GM19238 (cell line): ENCODE data around the gene PPP2R3C.
"Not testable (repeated sequence)": the region's sequence is repeated elsewhere in the genome, so short reads cannot be mapped to it uniquely, and the experiment has no call there.

Experiments
- DNase-seq: peaks from one replicate; pipeline ENCODE4 v3.0.0; 2011; ENCODE audit warnings: low spot score; ENCODE audit not compliant: insufficient read length

The PPP2R3C gene

DNA sequence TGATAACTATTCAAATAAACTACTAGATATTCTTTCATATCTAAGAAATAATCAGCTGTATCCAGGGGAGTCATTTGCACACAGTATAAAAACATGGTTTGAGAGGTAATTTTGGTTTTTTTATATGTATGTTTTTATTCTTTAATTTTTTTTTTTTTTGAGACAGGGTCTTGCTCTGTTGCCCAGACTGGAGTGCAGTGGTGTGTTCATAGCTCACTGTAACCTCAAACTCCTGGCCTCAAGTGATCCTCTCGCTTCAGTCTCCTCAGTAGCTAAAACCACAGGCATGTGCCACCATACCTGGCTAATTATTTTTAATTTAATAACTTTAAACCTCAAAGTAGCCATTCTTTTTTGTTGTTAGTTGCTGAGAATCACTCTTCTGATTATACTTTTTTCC, 2.3 kb upstream of the PPP2R3C start:
- DNase-seq: no peak

GRCh38 chr14:35123388-35123703, 1.6 kb upstream of the PPP2R3C start:
- no peak for DNase-seq

DNA sequence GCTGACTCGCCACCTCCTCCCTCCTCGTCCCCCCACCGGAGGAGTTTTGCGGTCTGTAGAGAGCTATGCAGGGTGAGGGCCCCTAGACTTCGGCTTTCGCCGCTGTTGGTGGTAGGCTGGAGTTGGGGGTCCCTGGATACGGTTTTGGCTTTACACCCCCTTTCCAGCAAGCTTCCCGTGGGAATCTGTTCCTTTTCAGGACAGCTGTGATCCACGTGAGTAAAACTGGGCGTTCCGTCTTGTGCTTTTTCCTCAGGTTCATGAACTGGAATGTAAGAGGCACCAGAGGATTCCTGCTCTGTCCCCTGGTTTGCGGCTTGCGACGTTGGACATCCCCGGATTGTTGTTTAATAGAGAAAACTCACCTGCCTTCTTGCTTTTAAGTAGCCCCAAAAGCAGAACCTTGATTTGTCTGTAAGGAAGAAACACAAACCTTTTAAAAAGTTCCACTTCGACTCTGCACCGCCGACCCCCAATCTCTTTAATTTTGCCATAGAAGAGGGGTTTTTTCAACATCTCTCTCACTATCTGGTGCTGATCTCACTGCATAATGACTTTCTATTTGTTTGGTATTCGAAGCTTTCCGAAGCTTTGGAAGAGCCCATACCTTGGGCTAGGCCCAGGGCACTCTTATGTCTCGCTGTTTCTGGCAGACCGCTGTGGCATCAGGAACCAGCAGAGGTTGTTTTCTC, 1.1 kb upstream of the PPP2R3C start:
- no peak for DNase-seq

DNA sequence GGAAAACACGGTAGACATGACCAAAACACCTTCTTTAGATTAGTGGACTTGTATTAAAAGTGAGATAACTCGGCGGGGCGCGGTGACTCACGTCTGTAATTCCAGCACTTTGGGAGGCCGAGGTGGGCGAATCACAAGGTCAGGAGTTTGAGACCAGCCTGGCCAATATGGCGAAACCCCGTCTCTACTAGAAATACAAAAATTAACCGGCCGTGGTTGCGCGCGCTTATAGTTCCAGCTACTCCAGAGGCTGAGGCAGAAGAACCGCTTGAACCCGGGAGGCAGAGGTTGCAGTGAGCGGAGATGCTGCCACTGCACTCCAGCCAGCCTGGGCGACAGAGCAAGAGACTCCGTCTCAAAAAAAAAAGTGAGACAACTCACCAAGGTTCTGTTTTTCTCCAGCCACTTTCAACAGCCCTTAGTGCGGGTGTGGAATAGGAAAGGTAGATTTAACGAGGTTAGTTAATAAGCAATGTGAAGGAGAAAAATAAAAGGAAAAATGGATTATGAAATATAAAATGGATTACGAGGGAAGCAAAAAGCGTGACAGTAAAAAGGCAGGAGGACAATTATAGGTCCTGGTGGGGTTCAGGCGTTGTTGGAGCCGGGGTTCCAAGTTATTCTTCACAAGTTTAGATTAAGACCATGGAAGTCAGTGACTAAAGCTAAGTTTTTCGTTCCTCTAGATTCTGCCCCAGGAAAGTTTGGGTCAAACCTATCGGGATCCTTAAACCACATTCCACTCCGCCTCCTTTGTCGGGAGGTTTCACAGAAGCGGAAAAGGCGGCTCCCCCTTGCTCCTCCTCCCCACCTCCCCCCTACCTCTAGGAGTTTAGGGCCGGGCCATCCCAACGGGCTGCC, 534 bp downstream of the PPP2R3C start:
- no peak for DNase-seq

DNA sequence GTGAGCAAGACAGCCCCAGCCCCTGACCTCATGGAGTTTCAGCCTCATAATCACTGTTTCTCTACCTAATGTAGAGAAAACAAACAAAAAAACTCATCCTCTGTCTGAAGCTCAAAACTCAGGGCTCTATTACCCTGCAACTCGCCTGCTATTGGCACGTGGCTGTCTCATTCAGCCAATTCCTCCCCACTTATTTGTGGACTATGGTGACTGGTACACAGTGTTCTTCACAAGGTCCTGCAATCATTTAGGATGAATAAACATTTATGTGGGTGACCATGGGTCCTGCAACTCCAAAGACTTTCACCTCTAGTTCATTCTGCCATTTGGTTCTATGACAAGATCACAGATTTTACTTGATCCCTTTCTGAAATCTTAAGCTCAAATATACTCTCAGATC, 4.7 kb downstream of the PPP2R3C start:
- no peak for DNase-seq

DNA sequence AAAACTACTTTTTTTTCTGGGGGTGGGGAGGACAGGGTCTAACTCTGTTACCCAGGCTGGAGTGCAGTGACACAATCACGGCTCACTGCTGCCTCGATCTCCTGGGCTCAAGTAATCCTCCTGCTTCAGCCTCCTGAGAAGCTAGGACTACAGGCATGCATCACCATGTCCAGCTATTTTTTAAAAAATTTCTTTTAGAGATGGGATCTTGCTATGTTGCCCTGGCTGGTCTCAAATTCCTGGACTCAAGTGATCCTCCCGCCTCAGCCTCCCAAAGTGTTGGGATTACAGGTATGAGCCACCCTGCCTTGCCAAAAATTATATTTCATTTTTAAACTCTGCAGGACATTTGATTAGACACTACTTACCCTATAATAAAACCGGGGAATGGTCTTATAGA, 5.5 kb downstream of the PPP2R3C start:
- no peak for DNase-seq

GRCh38 chr14:35114036-35114435, 7.8 kb downstream of the PPP2R3C start:
- no peak for DNase-seq

DNA sequence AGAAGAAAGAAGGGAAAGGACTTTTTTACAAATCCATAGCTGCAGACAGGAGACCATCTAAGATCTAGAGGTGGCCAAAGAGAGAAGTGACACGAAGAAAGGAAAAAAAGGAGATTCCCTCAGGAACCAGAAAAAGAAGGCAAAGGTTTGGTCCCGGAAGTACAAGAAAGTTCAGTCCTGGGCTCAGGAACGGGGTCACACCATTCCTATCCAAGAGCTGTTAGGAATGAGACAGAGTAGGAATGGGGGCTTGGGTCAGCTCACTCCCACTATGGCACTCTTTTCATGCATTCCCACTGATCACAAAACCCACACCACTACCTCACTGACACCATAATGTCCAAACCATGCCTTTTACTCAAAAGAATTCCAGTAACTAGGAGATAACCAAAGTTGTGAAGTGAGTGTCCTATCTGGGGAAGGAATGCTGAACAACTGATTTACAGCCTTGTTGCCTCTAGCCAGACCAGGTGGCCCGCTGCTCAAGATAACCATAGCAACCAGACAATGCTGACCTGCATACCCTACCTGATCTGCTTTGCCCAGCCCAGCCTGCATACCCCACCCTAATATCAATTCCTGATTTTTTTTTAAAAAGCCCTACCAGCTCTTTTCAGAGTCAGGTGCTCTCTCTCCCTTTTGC, 8.4 kb downstream of the PPP2R3C start:
- DNase-seq: no peak

- no peak for DNase-seq
Measured at GRCh38 chr14:35112641-35113040, 9.1 kb downstream of the PPP2R3C start.

GRCh38 chr14:35107866-35108265, 13.9 kb downstream of the PPP2R3C start:
- DNase-seq: no peak

DNA sequence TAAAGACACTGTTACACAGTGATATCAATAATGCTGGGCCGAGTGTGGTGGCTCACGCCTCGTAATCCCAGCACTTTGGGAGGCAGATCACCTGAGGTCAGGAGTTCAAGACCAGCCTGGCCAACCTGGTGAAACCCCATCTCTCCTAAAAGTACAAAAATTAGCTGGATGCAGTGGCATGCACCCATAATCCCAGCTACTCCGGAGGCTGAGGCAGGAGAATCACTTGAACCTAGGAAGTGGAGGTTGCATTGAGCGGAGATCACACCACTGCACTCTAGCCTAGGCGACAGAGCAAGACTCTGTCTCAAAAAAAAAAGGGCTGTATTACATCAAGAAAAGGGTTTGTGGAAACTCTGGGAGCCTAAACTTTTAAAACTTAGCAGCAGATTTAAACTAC, 27.1 kb downstream of the PPP2R3C start:
- not testable (repeated sequence) for DNase-seq

DNA sequence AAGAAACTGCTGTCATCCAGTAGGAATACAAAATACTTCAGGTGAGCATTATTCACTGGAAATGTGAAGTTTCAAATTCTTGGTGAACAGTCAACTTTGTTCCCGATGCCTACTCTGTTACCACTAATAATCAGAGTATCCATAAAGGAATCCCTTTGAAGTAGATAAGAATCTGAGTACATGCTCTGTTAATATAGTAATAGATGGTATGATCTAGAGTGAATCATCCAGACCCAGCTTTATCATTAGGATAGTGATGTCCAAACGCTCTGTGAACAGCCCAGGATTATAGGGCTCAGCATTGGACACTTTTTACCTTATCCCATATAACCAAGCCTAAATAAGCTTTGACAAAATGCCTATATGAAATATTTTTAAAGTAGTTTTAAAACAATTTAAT, 33.3 kb downstream of the PPP2R3C start:
- DNase-seq: no peak

- DNase-seq: no peak
Measured at GRCh38 chr14:35085441-35085840, 36.3 kb downstream of the PPP2R3C start.

GRCh38 chr14:35083530-35084150, 38.1 kb downstream of the PPP2R3C start:
- no peak for DNase-seq

DNA sequence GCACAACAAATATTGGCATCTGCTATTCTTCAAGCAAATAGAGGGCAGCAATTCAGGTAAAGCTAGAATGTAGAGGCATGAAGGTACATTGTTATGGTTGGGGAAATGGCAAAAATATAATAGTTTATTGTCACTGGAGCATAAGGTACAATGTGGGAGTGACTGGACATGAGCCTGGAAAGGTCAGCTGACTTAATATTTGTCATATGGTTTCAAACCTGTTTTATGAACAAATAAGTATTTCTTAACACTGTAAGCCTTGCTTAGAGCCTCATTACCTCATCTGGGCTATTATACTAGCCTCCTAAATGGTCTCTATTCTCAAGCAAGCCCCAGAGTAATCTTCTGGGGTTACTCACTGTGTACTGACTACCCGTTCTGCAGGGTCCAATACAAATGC, 42.0 kb downstream of the PPP2R3C start:
- no peak for DNase-seq

DNA sequence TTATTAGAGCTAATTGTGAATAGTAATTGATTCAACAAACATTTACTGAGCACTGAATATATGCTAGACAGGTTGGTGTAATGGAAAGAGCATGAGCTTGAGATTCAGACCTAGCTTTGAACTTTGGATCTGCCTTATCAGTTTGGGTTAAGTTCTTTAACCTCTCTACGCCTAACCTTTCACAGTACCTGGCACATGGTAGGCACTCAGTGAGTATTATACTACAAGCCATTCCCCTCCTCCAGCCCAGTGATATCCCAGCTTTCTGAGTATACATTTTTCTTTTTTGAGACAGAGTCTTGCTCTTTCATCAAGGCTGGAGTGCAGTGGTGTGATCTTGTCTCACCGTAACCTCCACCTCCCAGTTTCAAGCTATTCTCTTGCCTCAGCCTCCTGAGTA, 43.7 kb downstream of the PPP2R3C start:
- no peak for DNase-seq

- DNase-seq: no peak
Measured at GRCh38 chr14:35073486-35073885, 48.3 kb downstream of the PPP2R3C start.

DNA sequence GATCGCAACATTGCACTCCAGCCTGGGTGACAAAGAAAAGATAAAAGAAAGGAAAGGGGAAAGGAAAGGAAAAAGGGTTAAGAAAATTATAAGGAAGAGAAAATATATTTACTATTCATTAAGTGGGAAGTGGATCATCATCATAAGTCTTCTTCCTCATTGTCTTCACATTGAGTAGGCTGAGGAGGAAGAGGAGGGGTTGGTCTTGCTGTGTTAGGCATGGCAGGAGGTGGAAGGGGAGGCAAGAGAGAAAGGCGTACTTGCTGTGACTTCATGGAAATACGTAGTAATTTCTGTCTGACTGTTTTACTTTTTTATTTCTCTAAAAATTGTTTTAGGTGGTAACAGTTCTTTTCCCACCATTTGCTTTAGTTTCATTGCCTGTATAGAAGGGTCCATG, 49.6 kb downstream of the PPP2R3C start:
- no peak for DNase-seq

GRCh38 chr14:35068238-35069012, 53.4 kb downstream of the PPP2R3C start:
- no peak for DNase-seq

DNA sequence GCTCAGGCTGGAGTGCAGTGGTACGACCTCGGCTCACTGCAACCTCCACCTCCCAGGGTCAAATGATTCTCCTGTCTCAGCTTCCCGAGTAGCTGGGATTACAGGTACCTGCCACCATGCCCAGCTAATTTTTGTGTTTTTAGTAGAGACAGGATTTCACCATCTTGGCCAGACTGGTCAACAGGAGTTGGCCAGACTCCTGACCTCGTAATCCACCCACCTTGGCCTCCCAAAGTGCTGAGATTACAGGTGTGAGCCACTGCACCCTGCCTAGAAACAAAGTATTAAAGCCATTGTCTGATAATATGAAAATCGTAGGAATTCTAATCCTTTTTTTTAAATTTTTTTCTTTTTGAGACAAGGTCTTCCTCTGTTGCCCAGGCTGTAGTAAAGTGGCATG, 56.1 kb downstream of the PPP2R3C start:
- not testable (repeated sequence) for DNase-seq

- DNase-seq: not testable (repeated sequence)
Measured at GRCh38 chr14:35061113-35061791, 60.5 kb downstream of the PPP2R3C start.
